HG02798 (cell line): Measurements from ENCODE around the gene IQCE.

Experiments used
- ATAC-seq: cut with Tn5 transposase; IDR thresholded peaks from one replicate; pipeline ENCODE4 v1.9.1; 2021; ENCODE audit warnings: mild to moderate bottlenecking; ENCODE audit not compliant: unreplicated experiment, poor library complexity

Gene IQCE, protein sequence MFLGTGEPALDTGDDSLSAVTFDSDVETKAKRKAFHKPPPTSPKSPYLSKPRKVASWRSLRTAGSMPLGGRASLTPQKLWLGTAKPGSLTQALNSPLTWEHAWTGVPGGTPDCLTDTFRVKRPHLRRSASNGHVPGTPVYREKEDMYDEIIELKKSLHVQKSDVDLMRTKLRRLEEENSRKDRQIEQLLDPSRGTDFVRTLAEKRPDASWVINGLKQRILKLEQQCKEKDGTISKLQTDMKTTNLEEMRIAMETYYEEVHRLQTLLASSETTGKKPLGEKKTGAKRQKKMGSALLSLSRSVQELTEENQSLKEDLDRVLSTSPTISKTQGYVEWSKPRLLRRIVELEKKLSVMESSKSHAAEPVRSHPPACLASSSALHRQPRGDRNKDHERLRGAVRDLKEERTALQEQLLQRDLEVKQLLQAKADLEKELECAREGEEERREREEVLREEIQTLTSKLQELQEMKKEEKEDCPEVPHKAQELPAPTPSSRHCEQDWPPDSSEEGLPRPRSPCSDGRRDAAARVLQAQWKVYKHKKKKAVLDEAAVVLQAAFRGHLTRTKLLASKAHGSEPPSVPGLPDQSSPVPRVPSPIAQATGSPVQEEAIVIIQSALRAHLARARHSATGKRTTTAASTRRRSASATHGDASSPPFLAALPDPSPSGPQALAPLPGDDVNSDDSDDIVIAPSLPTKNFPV

DNA sequence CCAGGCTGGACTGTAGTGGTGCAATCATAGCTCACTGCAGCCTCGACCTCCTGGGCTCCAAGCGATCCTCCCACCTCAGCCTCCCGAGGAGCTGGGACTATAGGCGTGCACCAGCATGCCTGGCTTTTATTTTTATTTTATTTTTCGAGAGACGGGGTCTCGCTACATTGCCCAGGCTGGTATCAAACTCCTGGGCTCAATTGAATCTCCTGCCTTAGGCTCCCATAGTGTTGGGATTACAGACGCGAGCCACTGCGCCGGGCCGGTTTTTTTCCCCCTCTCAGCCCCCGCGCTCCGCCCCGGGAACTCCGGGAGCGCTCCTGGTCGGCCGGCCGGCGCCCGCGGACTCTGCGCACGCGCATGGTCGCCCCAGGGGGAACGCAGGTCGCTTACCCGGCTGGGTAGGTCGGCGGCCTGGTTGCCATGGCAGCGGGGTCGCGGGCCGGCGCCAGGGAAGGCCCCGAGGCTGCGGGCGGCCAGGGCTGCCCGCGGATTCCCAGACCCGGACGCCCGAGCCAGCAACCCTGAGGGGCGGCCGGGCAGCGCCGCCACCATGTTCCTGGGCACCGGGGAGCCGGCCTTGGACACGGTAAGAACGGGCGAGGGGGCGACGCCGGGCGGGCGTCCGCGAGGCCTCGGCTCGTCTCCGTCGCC lies at the start of gene IQCE:
Gene IQCE, plus strand, starts transcription at position 351 of the 654 bp plus-strand sequence. Its CDS starts 203 bp downstream, at position 554.
- ATAC-seq: peak; percentile 68

DNA sequence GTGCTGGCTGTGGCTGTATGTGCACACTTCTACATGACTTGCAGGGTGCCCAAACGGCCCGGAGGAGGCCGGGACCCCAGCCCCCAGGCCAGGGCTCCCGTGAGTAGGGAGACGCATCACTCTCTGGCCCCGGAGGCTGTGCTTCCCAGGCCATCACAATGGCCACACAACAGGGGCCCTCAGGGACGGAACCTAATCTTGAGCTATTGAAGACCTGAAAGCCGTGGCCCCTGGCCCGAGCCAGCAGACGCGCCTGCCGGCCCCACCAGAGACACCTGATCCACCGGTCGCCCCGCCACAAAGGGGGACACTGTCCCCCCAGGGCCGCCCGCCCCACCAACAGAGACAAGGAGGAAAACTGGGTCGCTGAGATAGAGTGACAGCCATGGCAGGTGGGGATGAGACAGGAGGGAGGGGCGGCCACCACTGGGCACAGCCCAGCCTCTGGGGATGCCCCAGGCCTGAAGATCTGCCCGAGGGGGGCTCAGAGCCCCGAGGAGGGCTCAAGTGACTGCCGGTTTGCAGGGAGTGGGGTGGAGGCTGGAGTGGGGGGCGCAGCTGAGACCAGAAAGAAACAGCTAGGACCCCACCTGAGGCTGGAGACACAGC lies 49.4 kb upstream of the IQCE start:
- no peak for ATAC-seq

DNA sequence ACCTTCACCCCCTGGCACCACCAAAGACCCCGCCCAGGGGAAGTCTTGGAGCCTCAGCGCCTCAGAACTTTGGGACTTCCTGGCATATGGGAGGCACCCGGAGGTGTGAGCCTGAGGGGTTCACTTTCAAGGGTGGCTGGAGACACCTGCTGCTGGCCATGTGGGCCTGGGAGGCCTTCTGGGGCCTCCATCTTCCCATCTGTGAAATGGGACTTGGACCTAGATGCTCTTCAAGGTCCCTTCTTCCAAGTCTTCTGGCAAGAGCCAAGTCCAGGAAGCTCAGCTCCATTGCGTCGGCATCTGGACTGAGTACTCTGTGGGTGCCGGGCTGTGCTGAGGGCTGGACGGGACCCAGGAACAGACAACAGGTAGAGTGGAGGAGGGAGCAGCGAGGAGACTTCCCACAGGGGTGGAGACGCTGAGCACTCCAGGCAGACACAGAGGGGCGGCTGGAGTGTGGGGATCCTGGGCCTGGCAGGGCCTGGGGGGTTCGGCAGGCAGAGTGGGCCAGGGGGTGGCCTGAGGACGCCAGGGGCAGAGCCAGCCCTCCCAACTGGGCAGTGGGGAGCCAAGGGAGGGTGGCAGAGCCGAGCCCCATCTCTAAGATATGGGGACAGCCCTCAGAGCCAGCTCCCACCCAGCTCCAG lies 48.5 kb upstream of the IQCE start:
- no peak for ATAC-seq

DNA sequence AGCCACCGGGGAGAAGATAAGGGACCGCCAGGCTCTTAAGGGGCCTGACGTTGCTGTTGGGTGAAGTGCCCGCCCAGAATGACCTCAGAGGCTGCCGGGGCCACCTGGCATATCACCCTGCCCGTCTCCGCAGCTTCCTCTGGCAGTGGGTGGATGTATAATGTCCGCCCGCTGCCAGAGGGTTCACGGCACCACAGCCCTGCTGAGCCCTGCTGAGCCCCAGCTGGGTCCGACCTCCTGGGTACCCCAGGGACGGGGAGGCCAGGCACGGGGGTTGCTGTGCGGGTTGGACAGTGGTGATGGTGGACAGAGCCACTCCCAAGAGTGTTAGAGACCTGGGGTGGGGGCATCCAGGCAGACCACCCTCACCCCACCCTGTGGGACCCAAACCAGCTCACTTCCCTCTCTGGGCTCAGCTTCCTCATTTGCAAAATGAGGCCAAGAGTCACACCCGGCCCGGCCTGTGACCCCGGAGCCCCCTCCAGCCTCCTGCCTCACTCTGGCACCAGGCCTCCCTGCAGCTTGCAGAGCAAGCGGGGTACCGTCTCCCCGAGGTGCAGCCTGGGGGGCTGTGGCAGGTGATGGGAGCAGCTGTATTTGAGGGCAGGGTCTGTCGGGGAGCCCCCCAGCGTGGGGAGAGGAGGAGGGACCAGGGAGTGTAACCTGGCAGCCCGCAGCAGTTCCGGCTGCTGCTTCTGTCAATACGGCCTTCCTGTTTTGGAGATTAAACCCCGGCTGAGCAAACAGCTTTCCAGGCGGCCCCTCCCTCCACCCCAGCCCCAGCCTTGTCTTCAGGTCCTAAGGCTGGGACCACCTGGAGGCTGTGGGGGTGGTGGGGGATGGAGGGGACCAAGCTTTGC lies 47.6 kb upstream of the IQCE start:
- ATAC-seq: no peak

DNA sequence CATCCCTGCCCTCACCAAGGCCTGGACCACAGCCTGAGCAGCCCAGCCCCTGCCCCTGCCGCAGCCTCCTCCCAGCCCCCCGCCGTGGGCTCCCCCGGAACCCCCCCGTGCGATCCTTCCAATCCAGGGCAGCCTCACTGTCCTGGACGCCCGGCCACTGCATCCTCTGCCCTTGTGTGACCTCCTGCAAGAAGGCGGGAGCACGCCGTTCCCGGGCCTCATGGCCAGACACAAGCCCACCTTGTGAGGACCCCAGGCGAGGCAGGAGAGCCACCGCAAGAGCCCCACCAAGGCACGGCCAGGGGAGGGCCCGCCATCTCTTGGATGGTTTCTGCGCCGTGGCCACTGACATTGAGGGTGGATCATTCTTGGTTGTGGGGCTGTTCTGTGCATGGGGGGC lies 47.0 kb upstream of the IQCE start:
- no peak for ATAC-seq

DNA sequence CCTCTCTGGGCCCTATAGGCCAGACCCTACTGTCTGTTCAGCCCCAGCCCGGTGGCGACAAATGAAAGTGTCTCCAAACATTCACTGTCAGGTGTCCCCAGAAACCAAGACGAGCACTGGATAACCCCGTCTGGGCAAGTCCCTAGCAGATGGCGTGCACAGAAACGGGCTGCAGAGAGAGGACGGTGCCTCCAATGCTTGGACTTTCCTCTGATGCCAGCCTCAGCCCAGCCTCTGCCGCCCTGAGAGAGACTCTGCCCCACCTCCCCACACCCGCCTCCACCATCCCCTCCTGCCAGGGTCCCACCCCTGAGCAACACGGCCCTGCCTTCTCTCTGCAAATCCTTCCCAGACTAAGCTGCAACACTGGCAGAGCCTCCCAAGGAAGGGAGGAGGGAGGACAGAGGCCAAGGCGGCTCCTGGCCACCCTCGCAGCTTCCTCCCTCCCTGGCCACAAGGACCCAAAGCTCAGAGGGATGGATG lies 46.6 kb upstream of the IQCE start:
- no peak for ATAC-seq

DNA sequence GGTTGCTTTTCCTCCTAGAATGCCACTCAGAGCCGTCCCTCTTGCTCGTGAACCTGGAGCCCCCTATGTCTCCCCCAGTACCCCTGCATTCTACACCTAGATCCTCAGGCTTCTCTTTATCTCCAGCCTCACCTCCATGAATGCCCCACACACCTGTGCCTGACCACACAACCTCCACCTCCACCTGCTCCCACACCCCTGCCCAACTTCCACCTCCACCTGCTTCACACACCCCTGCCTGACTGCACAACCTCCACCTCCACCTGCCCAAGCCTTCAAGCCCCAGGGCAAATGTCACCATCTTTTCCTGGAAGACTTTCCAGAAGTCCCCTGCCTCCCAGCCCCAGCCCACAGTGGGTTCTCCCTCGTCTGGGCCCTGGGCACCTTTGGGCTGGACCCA lies 46.1 kb upstream of the IQCE start:
- ATAC-seq: no peak

DNA sequence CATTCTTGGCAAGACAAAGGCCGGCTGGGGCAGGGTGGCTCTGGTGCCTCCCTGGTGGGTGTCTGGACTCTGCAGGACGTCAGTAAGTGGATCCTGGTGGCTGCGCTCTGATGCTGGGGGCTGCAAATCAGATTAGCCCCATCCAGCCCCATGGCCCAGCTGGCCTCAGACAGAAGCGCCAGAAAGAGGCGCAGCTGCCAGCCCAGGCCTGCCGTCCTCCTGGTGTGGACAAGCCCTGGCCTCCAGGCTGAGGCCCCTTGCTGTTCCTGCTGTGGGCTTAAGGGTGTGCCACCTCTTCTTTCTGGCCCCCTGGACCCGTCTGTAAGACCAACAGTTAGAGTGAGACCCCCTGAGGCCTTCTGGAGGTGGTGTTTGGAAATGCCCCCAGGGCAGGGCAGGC lies 45.1 kb upstream of the IQCE start:
- no peak for ATAC-seq

DNA sequence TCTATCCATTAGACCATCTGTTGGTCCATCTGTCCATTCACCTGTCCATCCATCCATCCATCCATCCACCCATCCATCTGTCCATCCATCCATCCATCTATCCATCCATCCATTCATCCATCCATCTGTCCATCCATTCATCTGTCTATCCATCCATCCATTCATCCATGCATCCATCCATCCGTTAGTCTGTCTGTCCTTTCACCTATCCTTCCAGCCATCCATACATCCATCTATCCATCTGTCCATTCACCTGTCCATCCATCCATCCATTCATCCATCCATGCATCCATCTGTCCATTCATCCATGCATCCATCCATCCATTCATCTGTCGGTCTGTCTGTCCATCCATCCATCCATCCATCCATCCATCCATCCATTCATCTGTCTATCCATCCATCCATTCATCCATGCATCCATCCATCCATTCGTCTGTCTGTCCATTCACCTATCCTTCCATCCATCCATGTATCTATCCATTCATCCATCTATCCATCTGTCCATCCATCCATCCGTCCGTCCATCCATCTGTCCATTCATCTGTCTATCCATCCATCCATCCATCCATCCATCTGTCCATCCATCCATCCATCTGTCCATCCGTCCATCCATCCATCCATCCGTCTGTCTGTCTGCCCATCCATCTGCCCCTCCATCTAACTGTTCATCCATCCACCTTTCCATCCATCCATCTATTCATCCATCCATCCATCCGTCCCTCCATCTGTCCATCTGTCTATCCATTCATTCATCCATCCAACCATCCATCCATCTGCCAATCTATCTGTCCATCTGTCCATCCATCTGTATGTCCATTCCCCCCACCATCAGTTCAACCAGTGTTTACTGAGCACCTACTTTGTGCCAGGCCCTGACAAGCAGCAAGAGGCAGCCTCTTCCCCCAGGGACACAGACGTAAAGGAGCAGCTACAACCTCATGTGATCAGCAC lies 44.0 kb upstream of the IQCE start:
- no peak for ATAC-seq

DNA sequence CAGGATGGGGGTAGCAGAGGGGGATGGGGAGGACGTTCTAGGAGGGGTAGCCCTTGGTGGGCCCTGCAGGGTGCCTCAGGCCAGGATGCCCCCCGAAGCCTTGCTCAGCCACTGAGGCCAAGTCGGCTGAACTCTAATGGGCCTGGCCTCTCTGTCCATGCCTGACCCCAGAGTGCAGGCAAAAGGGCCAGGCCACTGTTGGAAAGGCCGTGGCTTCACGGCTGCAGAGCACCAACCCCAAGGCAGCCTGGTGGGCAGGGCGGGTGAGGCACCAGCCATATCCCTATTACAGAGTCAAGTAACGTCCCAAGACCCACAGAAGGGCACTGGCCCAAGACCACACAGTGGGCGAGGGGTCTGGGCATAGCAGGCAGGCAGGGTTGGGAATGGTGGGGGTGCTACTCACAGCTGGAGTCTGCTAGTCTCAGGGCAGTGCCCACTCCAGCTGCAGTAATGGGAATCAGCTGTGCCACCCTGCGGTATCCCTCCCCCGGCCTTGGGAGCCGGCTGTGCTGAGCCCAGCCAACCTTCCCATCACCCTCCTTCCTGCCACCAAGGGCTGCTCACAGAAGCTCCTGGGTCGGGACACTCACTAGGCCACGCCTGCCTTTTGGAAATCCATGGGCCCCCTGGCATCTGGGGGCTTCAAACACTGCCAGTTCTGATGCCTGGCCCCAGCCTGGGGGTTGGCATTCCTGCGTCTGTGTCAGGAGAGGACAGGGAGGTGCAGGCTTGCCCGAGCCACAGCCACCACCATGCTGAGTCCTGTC lies 43.2 kb upstream of the IQCE start:
- no peak for ATAC-seq

DNA sequence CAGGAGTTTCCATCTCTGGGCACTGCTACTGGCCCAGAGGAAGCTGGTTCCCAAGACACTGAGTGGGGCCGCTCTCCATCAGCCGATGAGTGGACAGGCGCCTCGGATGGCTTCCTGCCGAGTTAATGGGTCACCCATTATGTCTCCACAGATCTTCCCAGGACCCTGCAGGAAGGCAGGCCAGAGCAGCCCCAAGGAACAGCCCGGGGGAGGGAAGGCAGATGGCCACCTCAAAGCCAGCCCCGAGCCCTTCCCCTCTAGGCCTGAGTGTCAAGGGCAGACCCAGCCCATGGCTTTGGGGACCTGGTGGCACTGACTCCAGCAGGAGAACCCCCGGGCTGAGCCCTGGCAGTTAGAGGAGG lies 42.6 kb upstream of the IQCE start:
- ATAC-seq: no peak

DNA sequence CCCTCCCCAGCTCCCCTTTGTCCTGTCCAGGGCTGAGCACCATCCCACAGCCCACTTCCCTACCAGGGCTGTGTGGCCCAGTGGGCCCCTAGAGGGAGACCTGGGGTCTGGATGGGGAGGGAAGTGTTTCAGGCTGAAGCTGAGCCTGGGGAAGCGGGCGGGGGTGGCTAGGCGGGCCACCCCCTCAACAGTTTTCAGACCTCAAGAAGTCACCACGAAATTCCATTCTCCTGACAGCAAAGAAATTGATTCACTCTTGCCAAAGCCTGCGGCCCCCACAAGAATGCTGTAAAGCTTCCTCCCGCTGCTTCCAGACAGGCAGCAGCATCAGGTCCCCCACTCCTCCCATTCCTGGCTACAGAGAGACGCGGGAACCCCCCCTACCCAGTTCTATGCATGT lies 41.8 kb upstream of the IQCE start:
- ATAC-seq: no peak

DNA sequence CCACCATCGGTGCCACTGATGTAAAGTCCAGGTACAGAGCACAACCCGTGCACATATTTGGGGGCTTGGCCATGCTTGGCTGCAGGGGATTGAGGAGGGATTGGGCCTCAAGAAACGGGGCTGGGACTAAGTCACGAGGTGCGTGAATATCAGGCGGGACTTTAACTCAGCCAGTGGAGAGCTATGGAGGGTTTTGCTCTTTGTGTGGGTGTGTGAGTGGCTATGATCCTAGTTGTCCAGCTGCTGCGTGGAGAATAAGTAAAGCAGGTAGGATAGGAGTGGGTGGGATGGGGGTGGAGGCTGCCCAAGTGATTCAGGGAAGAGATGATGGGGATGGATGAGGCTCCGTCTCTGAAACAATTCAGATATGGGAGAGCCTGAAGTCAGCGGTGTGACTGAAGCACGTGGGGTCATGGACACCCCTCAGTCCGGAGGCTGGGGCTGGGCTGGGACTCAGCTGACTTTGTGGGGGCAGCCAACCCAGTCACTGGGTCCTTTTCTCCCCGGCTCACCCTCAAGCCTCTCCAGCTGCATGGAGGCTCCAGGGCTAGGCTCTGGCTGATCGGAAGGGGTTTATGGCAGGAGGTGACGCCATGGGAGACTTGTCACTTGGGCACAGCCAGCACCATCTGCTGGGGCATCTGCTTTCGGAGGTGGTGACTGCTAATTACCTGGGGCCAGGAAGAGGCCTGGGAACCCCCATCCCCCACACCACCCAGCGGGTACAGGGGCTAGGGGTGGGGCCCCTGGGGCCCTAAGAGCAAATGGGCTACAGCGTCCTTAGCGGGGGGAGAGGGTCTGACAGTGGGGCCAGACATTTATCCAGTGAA lies 40.9 kb upstream of the IQCE start:
- ATAC-seq: no peak

DNA sequence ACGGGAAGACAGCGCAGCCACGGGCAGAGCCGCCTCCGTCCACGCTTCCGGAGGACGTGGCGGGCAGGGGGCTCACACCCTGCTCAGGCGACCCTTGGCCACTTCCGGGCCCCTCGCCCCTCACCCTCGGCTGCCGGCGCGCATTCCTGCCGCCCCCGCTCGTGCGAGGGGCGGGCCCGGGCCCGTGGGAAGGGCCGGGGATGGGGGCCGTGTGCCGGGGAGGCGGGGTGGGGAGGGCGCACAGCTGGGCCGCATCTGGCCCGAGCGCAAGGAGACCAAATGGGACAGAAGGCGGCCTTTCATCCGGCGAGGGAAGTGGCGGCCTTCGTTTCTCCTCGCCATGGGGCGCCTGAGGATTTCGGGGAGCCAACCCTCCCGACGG lies 40.1 kb upstream of the IQCE start:
- ATAC-seq: no peak

DNA sequence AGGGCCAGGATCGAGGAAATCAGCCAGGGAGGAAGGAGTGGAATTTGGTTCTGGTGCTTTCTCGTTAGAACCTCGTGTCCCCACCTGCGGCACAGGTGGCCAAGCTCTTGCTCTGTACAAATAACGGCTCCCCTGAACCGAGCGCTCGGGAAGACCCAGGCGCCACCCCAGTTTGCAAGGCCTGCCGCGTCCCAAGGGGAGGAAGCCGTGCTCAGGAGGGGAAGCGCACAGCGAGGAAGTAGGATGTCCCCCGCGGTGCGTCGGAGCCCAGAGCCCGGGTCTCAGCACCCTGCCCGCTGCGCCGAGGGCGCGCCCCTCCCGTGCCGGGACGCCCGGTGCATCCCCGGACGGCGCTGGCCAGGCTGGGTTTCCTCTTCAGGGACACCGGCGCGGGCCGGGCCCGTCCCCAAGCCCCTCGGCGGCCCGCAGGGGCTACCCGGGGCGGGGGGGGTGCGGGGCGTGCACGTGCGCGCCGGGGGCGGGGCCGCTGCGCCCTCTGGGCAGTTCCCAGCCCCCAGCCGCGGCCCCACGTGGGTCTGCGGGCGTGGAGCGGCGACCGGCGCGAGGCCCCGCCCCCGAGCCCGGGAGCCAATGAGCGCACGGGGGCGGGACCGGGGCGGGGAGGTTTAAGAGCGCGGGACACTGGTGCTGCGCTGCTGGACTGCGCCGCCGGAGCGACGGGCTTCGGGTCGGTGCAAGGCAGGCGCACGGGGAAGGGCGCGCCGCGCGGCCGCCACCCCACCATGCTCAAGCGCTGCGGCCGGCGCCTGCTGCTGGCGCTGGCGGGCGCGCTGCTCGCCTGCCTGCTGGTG lies 39.5 kb upstream of the IQCE start, which contains the start of gene LFNG:
Gene LFNG, plus strand, starts transcription at position 656 of the 812 bp plus-strand sequence. Its CDS starts 88 bp downstream, at position 744.
- ATAC-seq: peak; percentile 91
